ENCODE results near the gene BRAT1.
"Not testable (repeated sequence)": the region's sequence is repeated elsewhere in the genome, so short reads cannot be mapped to it uniquely, and the experiment has no call there.

BRAT1 gene

DNA sequence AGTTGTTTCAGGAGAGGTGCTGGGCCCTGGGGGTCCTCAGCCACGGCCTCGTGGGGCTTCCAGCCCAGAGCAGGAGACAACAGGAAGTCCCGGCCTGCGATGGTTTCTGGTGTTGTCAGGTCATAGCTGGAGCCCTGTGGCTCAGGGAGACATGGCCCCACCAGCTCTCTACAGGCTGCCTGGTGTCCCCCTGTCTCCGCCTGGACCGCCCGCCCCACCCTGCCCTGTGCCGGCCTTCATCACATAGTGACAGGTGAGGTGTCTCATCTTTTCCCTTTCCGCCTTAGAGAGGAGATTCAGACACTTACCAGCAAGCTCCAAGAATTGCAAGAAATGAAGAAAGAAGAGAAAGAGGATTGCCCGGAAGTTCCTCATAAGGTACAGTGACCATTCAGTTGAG lies 39.3 kb upstream of the BRAT1 start:
- H4K5ac ChIP-seq (ENCODE audit: low read length), result no peak overlapping the region
- no peak overlapping the region for H3K4ac ChIP-seq (ENCODE audit: low read depth, low read length)
- H3K9ac ChIP-seq (ENCODE audit: low read length), result no peak overlapping the region
- no peak overlapping the region for H4K8ac ChIP-seq (ENCODE audit: low read depth, low read length)
- no peak for DNase-seq
- no peak overlapping the region for H2BK5ac ChIP-seq (ENCODE audit: low read length)
- H3K79me2 ChIP-seq (ENCODE audit: control insufficient read depth, insufficient read depth, low read length), result no peaks in the 10 kb centered on the region
- H3K27me3 ChIP-seq (ENCODE audit: insufficient read depth, low read length, poor library complexity), result no peaks in the 10 kb centered on the region
- H3K27ac ChIP-seq (ENCODE audit: low read depth, low read length), result no peak overlapping the region
- no peak overlapping the region for H3K56ac ChIP-seq (ENCODE audit: low read length)
- WGBS (ENCODE audit: extremely low coverage, insufficient coverage, low lambda C conversion rate), result no CpG with 5 or more reads among the region's 10 CpGs
- H3K4me3 ChIP-seq (ENCODE audit: low read length), result no peak overlapping the region
- H3K36me3 ChIP-seq (ENCODE audit: control insufficient read depth, insufficient read depth, low read length), result no peaks in the 10 kb centered on the region
- H2AK5ac ChIP-seq (ENCODE audit: low read length), result no peak overlapping the region
- H3K4me1 ChIP-seq (ENCODE audit: control insufficient read depth, low read depth, low read length), result no peaks in the 10 kb centered on the region
- H3K23ac ChIP-seq (ENCODE audit: low read length), result no peak overlapping the region
- H2BK120ac ChIP-seq (ENCODE audit: low read depth, low read length), result no peak overlapping the region
- H3K18ac ChIP-seq (ENCODE audit: low read length), result no peak overlapping the region
- H2BK15ac ChIP-seq (replicated peaks; ENCODE audit: low read depth), result no peak overlapping the region
- no peak overlapping the region for H3K4me2 ChIP-seq (ENCODE audit: low read length)
- no peaks in the 10 kb centered on the region for H3K79me1 ChIP-seq (ENCODE audit: low read length)

DNA sequence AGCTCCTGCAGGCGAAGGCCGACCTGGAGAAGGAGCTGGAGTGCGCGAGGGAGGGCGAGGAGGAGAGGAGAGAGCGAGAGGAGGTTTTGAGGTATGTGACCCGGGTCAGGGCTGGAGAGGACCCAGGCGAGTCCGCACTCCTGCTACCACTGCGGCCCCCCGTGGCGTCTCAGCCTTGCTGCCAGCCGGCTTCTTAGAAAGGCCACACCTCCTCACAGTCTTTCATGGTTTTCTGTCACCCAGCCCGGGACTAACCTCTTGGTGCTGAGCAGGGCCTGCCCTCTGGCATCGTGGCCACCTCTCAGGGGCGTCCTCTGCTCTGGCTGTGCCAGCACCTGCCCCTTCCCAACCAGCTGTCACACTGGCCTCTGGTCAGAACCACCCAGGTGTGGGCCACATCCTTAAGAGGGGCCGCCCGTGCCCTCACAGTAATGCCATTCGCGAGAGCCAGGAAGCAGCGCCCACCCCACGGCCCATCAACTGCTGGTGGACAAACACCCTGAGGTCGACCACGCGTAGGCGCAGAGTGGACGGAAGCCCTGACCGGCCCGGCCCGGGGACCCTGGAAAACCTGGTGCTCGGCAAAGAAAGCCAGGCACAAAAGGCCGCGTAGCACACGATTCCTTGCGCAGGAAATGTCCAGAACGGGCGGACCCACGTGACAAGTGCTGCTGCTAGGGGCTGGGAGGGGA lies 37.9 kb upstream of the BRAT1 start:
- Histone ChIP-seq H2AK5ac (ENCODE audit: low read length) (no peak overlapping the region), H3K36me3 (ENCODE audit: control insufficient read depth, insufficient read depth, low read length) (no peaks in the 10 kb centered on the region), H2BK15ac (replicated peaks; ENCODE audit: low read depth) (no peak overlapping the region), H3K27ac (ENCODE audit: low read depth, low read length) (no peak overlapping the region), H3K56ac (ENCODE audit: low read length) (no peak overlapping the region), H3K23ac (ENCODE audit: low read length) (no peak overlapping the region), H3K9ac (ENCODE audit: low read length) (no peak overlapping the region), H3K79me2 (ENCODE audit: control insufficient read depth, insufficient read depth, low read length) (no peaks in the 10 kb centered on the region), H4K5ac (ENCODE audit: low read length) (no peak overlapping the region), H2BK120ac (ENCODE audit: low read depth, low read length) (no peak overlapping the region), H3K18ac (ENCODE audit: low read length) (no peak overlapping the region), H3K4me1 (ENCODE audit: control insufficient read depth, low read depth, low read length) (no peaks in the 10 kb centered on the region), H4K8ac (ENCODE audit: low read depth, low read length) (no peak overlapping the region), H3K4me3 (ENCODE audit: low read length) (no peak overlapping the region), H2BK5ac (ENCODE audit: low read length) (no peak overlapping the region), H3K27me3 (ENCODE audit: insufficient read depth, low read length, poor library complexity) (no peaks in the 10 kb centered on the region), H3K4me2 (ENCODE audit: low read length) (no peak overlapping the region), H3K4ac (ENCODE audit: low read depth, low read length) (no peak overlapping the region), H3K79me1 (ENCODE audit: low read length) (no peaks in the 10 kb centered on the region)
- no CpG with 5 or more reads among the region's 38 CpGs for WGBS (ENCODE audit: extremely low coverage, insufficient coverage, low lambda C conversion rate)
- DNase-seq, result no peak

DNA sequence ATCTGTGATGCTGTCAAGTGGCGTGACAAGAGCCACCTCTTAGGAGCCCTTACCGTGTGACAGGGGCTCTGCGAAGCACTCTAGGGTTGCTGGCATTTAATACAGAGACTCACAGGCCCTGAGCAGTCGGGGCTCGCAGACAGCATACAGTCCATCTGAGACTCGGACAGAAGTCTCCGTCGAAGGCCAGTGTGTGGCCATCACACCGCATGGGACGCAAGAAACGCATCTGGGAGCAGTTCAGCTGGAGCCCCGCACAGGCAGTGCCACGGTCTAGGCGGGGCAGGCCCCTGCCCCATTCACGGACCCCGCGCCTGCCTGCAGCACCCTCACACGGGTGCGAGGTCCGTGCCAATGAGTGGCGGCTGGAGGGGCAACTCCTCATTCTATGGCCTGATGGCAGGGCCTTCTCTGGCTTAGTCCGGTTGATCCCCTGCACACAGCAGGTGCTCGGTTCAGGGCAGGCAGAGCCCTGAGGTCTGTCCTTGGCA lies 37.1 kb upstream of the BRAT1 start:
- no peak overlapping the region for H3K23ac ChIP-seq (ENCODE audit: low read length)
- H2BK5ac ChIP-seq (ENCODE audit: low read length), result no peak overlapping the region
- DNase-seq, result no peak
- H2BK15ac ChIP-seq (replicated peaks; ENCODE audit: low read depth), result no peak overlapping the region
- H3K9ac ChIP-seq (ENCODE audit: low read length), result no peak overlapping the region
- H3K56ac ChIP-seq (ENCODE audit: low read length), result no peak overlapping the region
- no peak overlapping the region for H3K4ac ChIP-seq (ENCODE audit: low read depth, low read length)
- no peaks in the 10 kb centered on the region for H3K4me1 ChIP-seq (ENCODE audit: control insufficient read depth, low read depth, low read length)
- no peak overlapping the region for H3K18ac ChIP-seq (ENCODE audit: low read length)
- no CpG with 5 or more reads among the region's 23 CpGs for WGBS (ENCODE audit: extremely low coverage, insufficient coverage, low lambda C conversion rate)
- no peak overlapping the region for H3K27ac ChIP-seq (ENCODE audit: low read depth, low read length)
- no peaks in the 10 kb centered on the region for H3K27me3 ChIP-seq (ENCODE audit: insufficient read depth, low read length, poor library complexity)
- no peak overlapping the region for H4K5ac ChIP-seq (ENCODE audit: low read length)
- H3K4me2 ChIP-seq (ENCODE audit: low read length), result no peak overlapping the region
- H3K36me3 ChIP-seq (ENCODE audit: control insufficient read depth, insufficient read depth, low read length), result no peaks in the 10 kb centered on the region
- H2AK5ac ChIP-seq (ENCODE audit: low read length), result no peak overlapping the region
- H3K79me2 ChIP-seq (ENCODE audit: control insufficient read depth, insufficient read depth, low read length), result no peaks in the 10 kb centered on the region
- no peak overlapping the region for H2BK120ac ChIP-seq (ENCODE audit: low read depth, low read length)
- no peak overlapping the region for H4K8ac ChIP-seq (ENCODE audit: low read depth, low read length)
- H3K4me3 ChIP-seq (ENCODE audit: low read length), result no peak overlapping the region
- H3K79me1 ChIP-seq (ENCODE audit: low read length), result no peaks in the 10 kb centered on the region

DNA sequence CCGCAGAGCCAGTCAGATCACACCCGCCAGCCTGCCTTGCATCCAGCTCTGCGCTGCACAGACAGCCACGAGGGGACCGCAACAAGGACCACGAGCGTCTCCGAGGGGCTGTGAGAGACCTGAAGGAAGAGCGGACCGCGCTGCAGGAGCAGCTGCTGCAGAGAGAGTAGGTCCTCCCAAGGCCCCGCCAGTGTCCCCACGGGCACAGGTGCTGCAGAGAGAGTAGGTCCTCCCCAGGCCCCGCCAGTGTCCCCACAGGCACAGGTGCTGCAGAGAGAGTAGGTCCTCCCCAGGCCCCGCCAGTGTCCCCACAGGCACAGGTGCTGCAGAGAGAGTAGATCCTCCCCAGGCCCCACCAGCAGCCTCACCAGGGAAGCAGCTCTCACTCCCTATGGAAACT lies 34.6 kb upstream of the BRAT1 start:
- no CpG with 5 or more reads among the region's 15 CpGs for WGBS (ENCODE audit: extremely low coverage, insufficient coverage, low lambda C conversion rate)
- not testable (repeated sequence) for H2BK120ac ChIP-seq (ENCODE audit: low read depth, low read length); H3K27me3 ChIP-seq (ENCODE audit: insufficient read depth, low read length, poor library complexity); H3K4me2 ChIP-seq (ENCODE audit: low read length); H3K79me2 ChIP-seq (ENCODE audit: control insufficient read depth, insufficient read depth, low read length); H2BK5ac ChIP-seq (ENCODE audit: low read length); H4K5ac ChIP-seq (ENCODE audit: low read length); H3K4me1 ChIP-seq (ENCODE audit: control insufficient read depth, low read depth, low read length); H3K4me3 ChIP-seq (ENCODE audit: low read length); H2BK15ac ChIP-seq (replicated peaks; ENCODE audit: low read depth); H4K8ac ChIP-seq (ENCODE audit: low read depth, low read length); H3K56ac ChIP-seq (ENCODE audit: low read length); H2AK5ac ChIP-seq (ENCODE audit: low read length); H3K27ac ChIP-seq (ENCODE audit: low read depth, low read length); H3K79me1 ChIP-seq (ENCODE audit: low read length); DNase-seq; H3K23ac ChIP-seq (ENCODE audit: low read length); H3K36me3 ChIP-seq (ENCODE audit: control insufficient read depth, insufficient read depth, low read length); H3K9ac ChIP-seq (ENCODE audit: low read length); H3K4ac ChIP-seq (ENCODE audit: low read depth, low read length); H3K18ac ChIP-seq (ENCODE audit: low read length)

DNA sequence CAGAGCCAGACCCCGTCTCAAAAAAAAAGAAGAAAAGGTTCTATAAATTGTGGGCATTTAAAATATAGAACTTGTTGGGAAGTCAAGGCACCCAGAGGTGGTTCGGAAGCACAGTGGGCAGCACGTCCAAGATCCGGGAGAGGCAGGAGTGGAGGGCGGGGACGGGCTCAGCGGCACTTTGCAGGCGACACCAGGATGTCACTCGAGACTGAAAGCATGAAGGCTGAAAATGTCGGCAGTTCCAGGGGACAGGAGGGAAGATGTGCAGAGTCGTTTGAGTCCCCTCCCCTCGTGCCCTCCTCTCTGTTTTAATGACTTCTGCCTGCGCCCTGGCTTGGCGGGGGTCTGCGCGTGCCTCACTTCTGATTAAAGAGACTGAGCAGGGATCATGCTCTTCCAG lies 34.0 kb upstream of the BRAT1 start:
- Histone ChIP-seq H3K18ac (ENCODE audit: low read length) (no peak overlapping the region), H4K5ac (ENCODE audit: low read length) (no peak overlapping the region), H3K4me3 (ENCODE audit: low read length) (no peak overlapping the region), H3K79me2 (ENCODE audit: control insufficient read depth, insufficient read depth, low read length) (no peaks in the 10 kb centered on the region), H3K4me1 (ENCODE audit: control insufficient read depth, low read depth, low read length) (no peaks in the 10 kb centered on the region), H3K56ac (ENCODE audit: low read length) (no peak overlapping the region), H4K8ac (ENCODE audit: low read depth, low read length) (no peak overlapping the region), H2BK120ac (ENCODE audit: low read depth, low read length) (no peak overlapping the region), H3K4me2 (ENCODE audit: low read length) (no peak overlapping the region), H2BK5ac (ENCODE audit: low read length) (no peak overlapping the region), H3K27ac (ENCODE audit: low read depth, low read length) (no peak overlapping the region), H3K27me3 (ENCODE audit: insufficient read depth, low read length, poor library complexity) (no peaks in the 10 kb centered on the region), H2AK5ac (ENCODE audit: low read length) (no peak overlapping the region), H2BK15ac (replicated peaks; ENCODE audit: low read depth) (no peak overlapping the region), H3K36me3 (ENCODE audit: control insufficient read depth, insufficient read depth, low read length) (peaks cover 2% of the 10 kb centered on the region), H3K23ac (ENCODE audit: low read length) (no peak overlapping the region), H3K9ac (ENCODE audit: low read length) (no peak overlapping the region), H3K79me1 (ENCODE audit: low read length) (no peaks in the 10 kb centered on the region), H3K4ac (ENCODE audit: low read depth, low read length) (no peak overlapping the region)
- WGBS (ENCODE audit: extremely low coverage, insufficient coverage, low lambda C conversion rate), result no CpG with 5 or more reads among the region's 16 CpGs
- no peak for DNase-seq

DNA sequence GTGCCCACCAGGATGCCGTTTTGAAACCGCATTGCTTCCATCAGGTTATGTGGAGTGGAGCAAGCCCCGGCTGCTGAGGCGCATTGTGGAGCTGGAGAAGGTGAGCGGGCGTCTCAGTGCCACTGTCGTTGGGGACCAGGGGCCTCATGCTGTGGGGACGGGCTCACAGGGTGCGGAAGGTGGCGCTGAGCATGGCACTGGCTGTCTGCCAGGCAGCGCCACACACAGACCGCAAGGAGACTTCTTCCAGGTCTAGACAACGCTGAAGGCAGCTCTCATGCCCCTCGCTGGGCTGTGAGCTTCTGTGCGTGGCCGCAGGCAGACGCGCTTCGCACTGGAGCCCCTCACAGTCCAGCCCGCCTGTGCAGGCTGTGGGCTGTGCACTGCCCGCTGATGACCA lies 32.5 kb upstream of the BRAT1 start:
- no peak overlapping the region for H2BK5ac ChIP-seq (ENCODE audit: low read length)
- no CpG with 5 or more reads among the region's 21 CpGs for WGBS (ENCODE audit: extremely low coverage, insufficient coverage, low lambda C conversion rate)
- no peak overlapping the region for H2BK15ac ChIP-seq (replicated peaks; ENCODE audit: low read depth)
- no peak overlapping the region for H2BK120ac ChIP-seq (ENCODE audit: low read depth, low read length)
- H3K27me3 ChIP-seq (ENCODE audit: insufficient read depth, low read length, poor library complexity), result no peaks in the 10 kb centered on the region
- no peak overlapping the region for H3K4me3 ChIP-seq (ENCODE audit: low read length)
- no peak overlapping the region for H3K23ac ChIP-seq (ENCODE audit: low read length)
- DNase-seq, result no peak
- no peak overlapping the region for H4K8ac ChIP-seq (ENCODE audit: low read depth, low read length)
- no peak overlapping the region for H3K56ac ChIP-seq (ENCODE audit: low read length)
- H4K5ac ChIP-seq (ENCODE audit: low read length), result no peak overlapping the region
- no peak overlapping the region for H3K4me2 ChIP-seq (ENCODE audit: low read length)
- H3K27ac ChIP-seq (ENCODE audit: low read depth, low read length), result no peak overlapping the region
- H2AK5ac ChIP-seq (ENCODE audit: low read length), result no peak overlapping the region
- no peak overlapping the region for H3K9ac ChIP-seq (ENCODE audit: low read length)
- H3K36me3 ChIP-seq (ENCODE audit: control insufficient read depth, insufficient read depth, low read length), result peaks cover 2% of the 10 kb centered on the region
- no peak overlapping the region for H3K4ac ChIP-seq (ENCODE audit: low read depth, low read length)
- H3K4me1 ChIP-seq (ENCODE audit: control insufficient read depth, low read depth, low read length), result no peaks in the 10 kb centered on the region
- no peaks in the 10 kb centered on the region for H3K79me2 ChIP-seq (ENCODE audit: control insufficient read depth, insufficient read depth, low read length)
- H3K18ac ChIP-seq (ENCODE audit: low read length), result no peak overlapping the region
- no peaks in the 10 kb centered on the region for H3K79me1 ChIP-seq (ENCODE audit: low read length)
